Activated CD4-positive, alpha-beta T cell treated with anti-CD3 and anti-CD28 coated beads, Interleukin-2, amount 10 ng/mL, durations not matched to agents 7 days and 5 days (primary cell): Measurements from ENCODE around the gene SP6. TPM values are rescaled to one million over a fixed set of nuclear protein-coding genes. Genes with fewer than 3 reads are reported as not detected.

Source experiments
- CTCF ChIA-PET: fragments of 350-600 bp; sonication (Branson Sonifier 250); formaldehyde crosslinking; loops from one replicate; lab custom pipeline; 2021; ENCODE audit warnings: antibody characterized with exemption; lab: Charles Lee
- POLR2A ChIA-PET: fragments of 350-600 bp; sonication (Branson Sonifier 250); formaldehyde crosslinking; loops from one replicate; lab custom pipeline; 2021; ENCODE audit warnings: antibody characterized with exemption; lab: Charles Lee
- DNase-seq: peaks from one replicate; pipeline ENCODE4 v3.0.0-alpha.2; 2020
- H3K27ac Mint-ChIP-seq: one replicate; pipeline ENCODE4 v1.8.0; 2021; ENCODE audit warnings: mild to moderate bottlenecking, moderate library complexity, mixed read lengths
- H3K27me3 Mint-ChIP-seq: one replicate; pipeline ENCODE4 v1.8.0; 2021; ENCODE audit warnings: mixed read lengths
- H3K36me3 Mint-ChIP-seq: one replicate; pipeline ENCODE4 v1.8.0; 2021; ENCODE audit warnings: low read depth, mixed read lengths
- H3K4me1 Mint-ChIP-seq: one replicate; pipeline ENCODE4 v1.8.0; 2021; ENCODE audit warnings: mixed read lengths
- H3K4me3 Mint-ChIP-seq: one replicate; pipeline ENCODE4 v1.8.0; 2021; ENCODE audit warnings: mild to moderate bottlenecking, moderate library complexity, mixed read lengths
- H3K9me3 Mint-ChIP-seq: one replicate; pipeline ENCODE4 v1.8.0; 2021; ENCODE audit warnings: mixed read lengths
- total RNA-seq, 2 experiments: library from RNA; stranded (reverse); gene quantifications; one replicate each; pipeline ENCODE4 v1.2.3, GENCODE V29; 2021

Gene SP6
- total RNA-seq, 2 experiments from 2014 or later, result not detected

- ChIA-PET POLR2A (no interaction called here), CTCF (no interaction called here)
- Mint-ChIP-seq H3K9me3 (no peaks in the 10 kb centered on the region), H3K27ac (no peak overlapping the region), H3K4me1 (peaks cover 5% of the 10 kb centered on the region), H3K4me3 (no peak overlapping the region), H3K36me3 (no peaks in the 10 kb centered on the region), H3K27me3 (peaks cover 43% of the 10 kb centered on the region)
- no peak for DNase-seq
Observed at GRCh38 chr17:47877368-47878034, 26.5 kb upstream of the SP6 start.

- no peak overlapping the region for H3K4me3 Mint-ChIP-seq
- H3K9me3 Mint-ChIP-seq, result no peaks in the 10 kb centered on the region
- no peak overlapping the region for H3K27ac Mint-ChIP-seq
- ChIA-PET CTCF (interaction anchor here (0.9 kb wide), 2 partner anchors 14 to 17 kb away, joined by 3 to 5 read pairs; no protein-coding TSS in a partner anchor), POLR2A (no interaction called here)
- H3K4me1 Mint-ChIP-seq, result peaks cover 4% of the 10 kb centered on the region
- no peaks in the 10 kb centered on the region for H3K36me3 Mint-ChIP-seq
- no peak for DNase-seq
- H3K27me3 Mint-ChIP-seq, result peaks cover 57% of the 10 kb centered on the region
Observed at GRCh38 chr17:47875011-47875985, 24.3 kb upstream of the SP6 start.

- no peak overlapping the region for H3K27ac Mint-ChIP-seq
- peaks cover 61% of the 10 kb centered on the region for H3K27me3 Mint-ChIP-seq
- ChIA-PET CTCF (interaction anchor here (0.5 to 2.9 kb wide), 5 partner anchors 10 to 32 kb away, joined by 3 to 8 read pairs (median 3); partner anchors contain the start of gene SCRN2), POLR2A (no interaction called here)
- H3K9me3 Mint-ChIP-seq, result no peaks in the 10 kb centered on the region
- H3K4me3 Mint-ChIP-seq, result no peak overlapping the region
- H3K36me3 Mint-ChIP-seq, result no peaks in the 10 kb centered on the region
- no peak for DNase-seq
- H3K4me1 Mint-ChIP-seq, result no peaks in the 10 kb centered on the region
Observed at GRCh38 chr17:47873200-47874090, 22.5 kb upstream of the SP6 start.

GRCh38 chr17:47872651-47873161 is 21.7 kb upstream of the SP6 start:
- H3K4me3 Mint-ChIP-seq, result no peak overlapping the region

GRCh38 chr17:47872019-47872650 is 21.2 kb upstream of the SP6 start:
- H3K27ac Mint-ChIP-seq, result no peak overlapping the region
- no peak overlapping the region for H3K4me3 Mint-ChIP-seq
- H3K36me3 Mint-ChIP-seq, result no peaks in the 10 kb centered on the region
- H3K27me3 Mint-ChIP-seq, result peaks cover 59% of the 10 kb centered on the region
- H3K4me1 Mint-ChIP-seq, result no peaks in the 10 kb centered on the region
- CTCF ChIA-PET, result interaction anchor here (0.7 to 2.9 kb wide), 7 partner anchors 9 to 1841 kb away, joined by 3 to 8 read pairs (median 4); partner anchors contain the start of gene SCRN2
- DNase-seq, result no peak
- H3K9me3 Mint-ChIP-seq, result no peaks in the 10 kb centered on the region
- POLR2A ChIA-PET, result no interaction called here

More at GRCh38 chr17:47872651-47873161, 21.7 kb upstream of the SP6 start:
- Mint-ChIP-seq H3K9me3 (no peaks in the 10 kb centered on the region), H3K27ac (no peak overlapping the region), H3K4me1 (no peaks in the 10 kb centered on the region), H3K27me3 (peaks cover 61% of the 10 kb centered on the region), H3K36me3 (no peaks in the 10 kb centered on the region)
- ChIA-PET POLR2A (no interaction called here), CTCF (interaction anchor here (0.7 to 2.9 kb wide), 6 partner anchors 10 to 31 kb away, joined by 3 to 8 read pairs (median 4); partner anchors contain the start of gene SCRN2)
- no peak for DNase-seq

GRCh38 chr17:47871048-47871447 is 20.1 kb upstream of the SP6 start:
- Mint-ChIP-seq H3K27ac (no peak overlapping the region), H3K4me3 (no peak overlapping the region), H3K27me3 (peaks cover 57% of the 10 kb centered on the region), H3K4me1 (no peaks in the 10 kb centered on the region), H3K9me3 (no peaks in the 10 kb centered on the region), H3K36me3 (no peaks in the 10 kb centered on the region)
- POLR2A ChIA-PET, result no interaction called here
- no peak for DNase-seq
- CTCF ChIA-PET, result interaction anchor here (1.0 kb wide), 1 partner anchor 19 kb away, joined by 3 read pairs; no protein-coding TSS in a partner anchor

GRCh38 chr17:47870056-47870455 is 19.1 kb upstream of the SP6 start:
- H3K36me3 Mint-ChIP-seq, result no peaks in the 10 kb centered on the region
- no peak overlapping the region for H3K27ac Mint-ChIP-seq
- H3K4me1 Mint-ChIP-seq, result peaks cover 8% of the 10 kb centered on the region
- H3K9me3 Mint-ChIP-seq, result no peaks in the 10 kb centered on the region
- H3K27me3 Mint-ChIP-seq, result peaks cover 49% of the 10 kb centered on the region
- H3K4me3 Mint-ChIP-seq, result no peak overlapping the region
- no peak for DNase-seq
- CTCF ChIA-PET, result interaction anchor here (1.0 kb wide), 1 partner anchor 20 kb away, joined by 3 read pairs; no protein-coding TSS in a partner anchor
- POLR2A ChIA-PET, result interaction anchor here (0.6 kb wide), 1 partner anchor 15 kb away, joined by 3 read pairs; no protein-coding TSS in a partner anchor

- CTCF ChIA-PET, result interaction anchor here (1.3 kb wide), 1 partner anchor 10 kb away, joined by 3 read pairs; no protein-coding TSS in a partner anchor
- Mint-ChIP-seq H3K27me3 (peaks cover 42% of the 10 kb centered on the region), H3K4me3 (no peak overlapping the region)
Observed at GRCh38 chr17:47869114-47869513, 18.2 kb upstream of the SP6 start.

GRCh38 chr17:47867813-47868533 is 17.0 kb upstream of the SP6 start:
- no peaks in the 10 kb centered on the region for H3K36me3 Mint-ChIP-seq
- H3K4me1 Mint-ChIP-seq, result peaks cover 20% of the 10 kb centered on the region
- no peak for DNase-seq
- no peak overlapping the region for H3K27ac Mint-ChIP-seq
- no peak overlapping the region for H3K4me3 Mint-ChIP-seq
- H3K9me3 Mint-ChIP-seq, result peaks cover 2% of the 10 kb centered on the region
- H3K27me3 Mint-ChIP-seq, result peaks cover 31% of the 10 kb centered on the region
- POLR2A ChIA-PET, result no interaction called here
- CTCF ChIA-PET, result interaction anchor here (0.6 to 1.3 kb wide), 3 partner anchors 12 to 124 kb away, joined by 3 read pairs; no protein-coding TSS in a partner anchor

More at GRCh38 chr17:47869114-47869513, 18.2 kb upstream of the SP6 start:
- Mint-ChIP-seq H3K9me3 (no peaks in the 10 kb centered on the region), H3K27ac (no peak overlapping the region), H3K36me3 (no peaks in the 10 kb centered on the region), H3K4me1 (peaks cover 16% of the 10 kb centered on the region)
- POLR2A ChIA-PET, result no interaction called here
- DNase-seq, result no peak

- Mint-ChIP-seq H3K36me3 (no peaks in the 10 kb centered on the region), H3K4me3 (no peak overlapping the region), H3K9me3 (peaks cover 2% of the 10 kb centered on the region), H3K27ac (no peak overlapping the region), H3K27me3 (peaks cover 25% of the 10 kb centered on the region), H3K4me1 (peaks cover 26% of the 10 kb centered on the region)
- ChIA-PET POLR2A (no interaction called here), CTCF (interaction anchor here (0.6 kb wide), 2 partner anchors 123 to 246 kb away, joined by 3 read pairs; no protein-coding TSS in a partner anchor)
- no peak for DNase-seq
Observed at GRCh38 chr17:47866941-47867340, 16.0 kb upstream of the SP6 start.
